ENCODE data around the gene BMPER. TPM values are rescaled to one million over a fixed set of nuclear protein-coding genes. Genes with fewer than 3 reads are reported as not detected.
A peak's percentile ranks its signal among the peaks of the same experiment; 100 is the strongest.

The BMPER gene
- total RNA-seq, 1 donor: 45.4 TPM

- TF ChIP-seq, protein P1, sequence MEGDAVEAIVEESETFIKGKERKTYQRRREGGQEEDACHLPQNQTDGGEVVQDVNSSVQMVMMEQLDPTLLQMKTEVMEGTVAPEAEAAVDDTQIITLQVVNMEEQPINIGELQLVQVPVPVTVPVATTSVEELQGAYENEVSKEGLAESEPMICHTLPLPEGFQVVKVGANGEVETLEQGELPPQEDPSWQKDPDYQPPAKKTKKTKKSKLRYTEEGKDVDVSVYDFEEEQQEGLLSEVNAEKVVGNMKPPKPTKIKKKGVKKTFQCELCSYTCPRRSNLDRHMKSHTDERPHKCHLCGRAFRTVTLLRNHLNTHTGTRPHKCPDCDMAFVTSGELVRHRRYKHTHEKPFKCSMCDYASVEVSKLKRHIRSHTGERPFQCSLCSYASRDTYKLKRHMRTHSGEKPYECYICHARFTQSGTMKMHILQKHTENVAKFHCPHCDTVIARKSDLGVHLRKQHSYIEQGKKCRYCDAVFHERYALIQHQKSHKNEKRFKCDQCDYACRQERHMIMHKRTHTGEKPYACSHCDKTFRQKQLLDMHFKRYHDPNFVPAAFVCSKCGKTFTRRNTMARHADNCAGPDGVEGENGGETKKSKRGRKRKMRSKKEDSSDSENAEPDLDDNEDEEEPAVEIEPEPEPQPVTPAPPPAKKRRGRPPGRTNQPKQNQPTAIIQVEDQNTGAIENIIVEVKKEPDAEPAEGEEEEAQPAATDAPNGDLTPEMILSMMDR (IDR thresholded peaks at IDR 0.05; ENCODE audit: insufficient read depth, low read length): no peak
- DNase-seq (ENCODE audit: low read depth): no peak
- no peak overlapping the region for H3K4me3 ChIP-seq (ENCODE audit: low read depth, low read length)
Observed at GRCh38 chr7:34059136-34059828, 153.9 kb downstream of the BMPER start.

- TF ChIP-seq, protein P1 (IDR thresholded peaks at IDR 0.05; ENCODE audit: insufficient read depth, low read length): no peak
- H3K4me3 ChIP-seq (ENCODE audit: low read depth, low read length): no peak overlapping the region
- peak; percentile 88 for DNase-seq (ENCODE audit: low read depth)
Observed at GRCh38 chr7:34060196-34060947, 155.0 kb downstream of the BMPER start.

GRCh38 chr7:34061149-34061548 lies 155.8 kb downstream of the BMPER start:
- TF ChIP-seq, protein P1 (IDR thresholded peaks at IDR 0.05; ENCODE audit: insufficient read depth, low read length): no peak
- peak; percentile 97 for DNase-seq (ENCODE audit: low read depth)
- H3K4me3 ChIP-seq (ENCODE audit: low read depth, low read length): no peak overlapping the region

- TF ChIP-seq, protein P1 (IDR thresholded peaks at IDR 0.05; ENCODE audit: insufficient read depth, low read length): no peak
- no peak for DNase-seq (ENCODE audit: low read depth)
- H3K4me3 ChIP-seq (ENCODE audit: low read depth, low read length): no peak overlapping the region
Observed at GRCh38 chr7:34062341-34062740, 157.0 kb downstream of the BMPER start.

DNA sequence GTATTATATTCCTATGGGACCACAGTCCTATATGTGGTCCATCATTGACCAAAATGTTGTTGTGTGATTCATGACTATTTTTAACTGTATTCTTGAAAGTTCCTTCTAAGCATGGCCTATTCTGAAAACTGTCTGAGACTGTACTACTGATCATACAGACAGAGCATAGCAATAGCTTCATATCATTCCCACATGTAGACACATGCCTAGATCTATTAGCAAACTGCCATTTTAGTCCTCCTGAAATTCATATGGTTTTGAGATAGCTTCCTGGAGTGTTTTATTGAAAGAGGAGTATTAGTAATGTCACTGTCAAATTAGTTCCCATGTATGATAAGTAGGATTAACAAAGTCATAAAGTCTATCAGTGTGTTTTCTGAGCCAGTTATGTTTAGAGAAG lies 157.5 kb downstream of the BMPER start:
- DNase-seq (ENCODE audit: low read depth): no peak
- TF ChIP-seq, protein P1 (IDR thresholded peaks at IDR 0.05; ENCODE audit: insufficient read depth, low read length): no peak
- H3K4me3 ChIP-seq (ENCODE audit: low read depth, low read length): no peak overlapping the region

GRCh38 chr7:34064519-34065158 lies 159.3 kb downstream of the BMPER start:
- H3K4me3 ChIP-seq (ENCODE audit: low read depth, low read length): no peak overlapping the region
- peak; percentile 50 for DNase-seq (ENCODE audit: low read depth)
- TF ChIP-seq, protein P1 (IDR thresholded peaks at IDR 0.05; ENCODE audit: insufficient read depth, low read length): no peak

Measured in fibroblast of the aortic adventitia (primary cell).